IMR-90 (cell line): Measurements from ENCODE around the gene DLL1.

Experiments
- BHLHE40 ChIP-seq: fragments of 150-350 bp; IDR thresholded peaks from 2 replicates; pipeline ENCODE4 v1.6.1; 2016; ENCODE audit warnings: mild to moderate bottlenecking, low read depth, low read length
- CEBPB ChIP-seq: IDR thresholded peaks from 2 replicates; pipeline ENCODE4 v1.6.1; 2012; ENCODE audit warnings: low read depth, low read length, improper control_type of control experiment
- MAFK ChIP-seq: IDR thresholded peaks from 2 replicates; pipeline ENCODE4 v1.6.1; 2012; ENCODE audit warnings: low read depth, low read length, improper control_type of control experiment
- RCOR1 ChIP-seq: IDR thresholded peaks from 2 replicates; pipeline ENCODE4 v1.6.1; 2012; ENCODE audit warnings: mild to moderate bottlenecking, low read length, improper control_type of control experiment; ENCODE audit not compliant: insufficient replicate concordance
- TF ChIP-seq, protein P1 (sequence below): conservative IDR thresholded peaks from 2 replicates; pipeline ENCODE4 v1.5.1; 2012; ENCODE audit warnings: mild to moderate bottlenecking, low read depth, low read length, improper control_type of control experiment
- TF ChIP-seq, protein P2 (sequence below): fragments of 150-350 bp; IDR thresholded peaks from 2 replicates; pipeline ENCODE4 v1.6.1; 2016; ENCODE audit warnings: low read depth, mild to moderate bottlenecking, low read length, moderate library complexity, borderline replicate concordance

DNA sequence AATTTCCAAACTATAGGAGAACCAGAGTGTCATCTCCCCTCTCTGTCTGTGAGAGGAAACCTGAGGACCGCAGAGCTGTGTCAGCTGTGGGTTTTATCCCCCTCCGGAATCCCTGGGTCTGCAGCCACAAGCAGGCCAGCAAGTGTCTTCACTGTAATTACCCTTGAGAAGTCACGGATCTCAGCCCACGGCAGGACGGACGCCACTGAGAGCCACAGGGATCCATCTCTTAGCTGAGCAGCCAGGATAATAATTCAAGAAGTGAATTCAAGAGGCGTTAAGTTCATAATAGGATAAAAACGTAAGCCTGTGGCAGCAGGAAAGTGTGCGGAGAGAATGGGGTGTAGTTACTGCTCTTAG, 37.0 kb downstream of the DLL1 start:
- TF ChIP-seq, protein P1, sequence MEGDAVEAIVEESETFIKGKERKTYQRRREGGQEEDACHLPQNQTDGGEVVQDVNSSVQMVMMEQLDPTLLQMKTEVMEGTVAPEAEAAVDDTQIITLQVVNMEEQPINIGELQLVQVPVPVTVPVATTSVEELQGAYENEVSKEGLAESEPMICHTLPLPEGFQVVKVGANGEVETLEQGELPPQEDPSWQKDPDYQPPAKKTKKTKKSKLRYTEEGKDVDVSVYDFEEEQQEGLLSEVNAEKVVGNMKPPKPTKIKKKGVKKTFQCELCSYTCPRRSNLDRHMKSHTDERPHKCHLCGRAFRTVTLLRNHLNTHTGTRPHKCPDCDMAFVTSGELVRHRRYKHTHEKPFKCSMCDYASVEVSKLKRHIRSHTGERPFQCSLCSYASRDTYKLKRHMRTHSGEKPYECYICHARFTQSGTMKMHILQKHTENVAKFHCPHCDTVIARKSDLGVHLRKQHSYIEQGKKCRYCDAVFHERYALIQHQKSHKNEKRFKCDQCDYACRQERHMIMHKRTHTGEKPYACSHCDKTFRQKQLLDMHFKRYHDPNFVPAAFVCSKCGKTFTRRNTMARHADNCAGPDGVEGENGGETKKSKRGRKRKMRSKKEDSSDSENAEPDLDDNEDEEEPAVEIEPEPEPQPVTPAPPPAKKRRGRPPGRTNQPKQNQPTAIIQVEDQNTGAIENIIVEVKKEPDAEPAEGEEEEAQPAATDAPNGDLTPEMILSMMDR: no peak
- no peak for TF ChIP-seq MAFK
- TF ChIP-seq BHLHE40: no peak
- TF ChIP-seq, protein P2, sequence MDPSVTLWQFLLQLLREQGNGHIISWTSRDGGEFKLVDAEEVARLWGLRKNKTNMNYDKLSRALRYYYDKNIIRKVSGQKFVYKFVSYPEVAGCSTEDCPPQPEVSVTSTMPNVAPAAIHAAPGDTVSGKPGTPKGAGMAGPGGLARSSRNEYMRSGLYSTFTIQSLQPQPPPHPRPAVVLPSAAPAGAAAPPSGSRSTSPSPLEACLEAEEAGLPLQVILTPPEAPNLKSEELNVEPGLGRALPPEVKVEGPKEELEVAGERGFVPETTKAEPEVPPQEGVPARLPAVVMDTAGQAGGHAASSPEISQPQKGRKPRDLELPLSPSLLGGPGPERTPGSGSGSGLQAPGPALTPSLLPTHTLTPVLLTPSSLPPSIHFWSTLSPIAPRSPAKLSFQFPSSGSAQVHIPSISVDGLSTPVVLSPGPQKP: no peak
- TF ChIP-seq CEBPB: no peak
- no peak for TF ChIP-seq RCOR1
